ENCODE results near the gene CCNY. TPM values are rescaled to one million over a fixed set of nuclear protein-coding genes. Genes with fewer than 3 reads are reported as not detected.

Gene CCNY
- total RNA-seq, 6 experiments from 2014 or later: 22.4 to 49.2 (median 41.4) TPM

DNA sequence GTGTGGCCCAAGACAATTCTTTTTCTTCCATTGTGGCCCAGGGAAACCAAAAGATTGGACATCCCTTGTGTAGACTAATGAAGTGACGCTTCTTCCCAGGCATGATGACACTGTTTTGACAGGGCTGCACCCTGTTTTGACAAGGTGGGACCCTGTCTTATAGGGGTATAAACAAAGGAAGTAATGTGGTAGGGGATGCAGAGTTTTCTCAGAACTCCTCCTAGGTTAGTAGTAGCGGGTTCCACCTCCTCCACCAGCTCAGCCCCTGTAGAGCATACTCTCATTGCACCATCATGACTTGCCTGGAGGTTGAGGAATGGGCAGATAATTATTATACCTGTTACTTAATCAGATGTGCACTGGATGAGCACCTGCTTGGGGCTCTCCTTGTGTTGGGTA, 123.1 kb downstream of the CCNY start:
- intact Hi-C loops (cut with DNase I): no loop called here
- WGBS (ENCODE audit: insufficient coverage, low coverage, low lambda C conversion rate, missing lambda C conversion rate): 97% methylated on average over 2 of the region's 2 CpGs

DNA sequence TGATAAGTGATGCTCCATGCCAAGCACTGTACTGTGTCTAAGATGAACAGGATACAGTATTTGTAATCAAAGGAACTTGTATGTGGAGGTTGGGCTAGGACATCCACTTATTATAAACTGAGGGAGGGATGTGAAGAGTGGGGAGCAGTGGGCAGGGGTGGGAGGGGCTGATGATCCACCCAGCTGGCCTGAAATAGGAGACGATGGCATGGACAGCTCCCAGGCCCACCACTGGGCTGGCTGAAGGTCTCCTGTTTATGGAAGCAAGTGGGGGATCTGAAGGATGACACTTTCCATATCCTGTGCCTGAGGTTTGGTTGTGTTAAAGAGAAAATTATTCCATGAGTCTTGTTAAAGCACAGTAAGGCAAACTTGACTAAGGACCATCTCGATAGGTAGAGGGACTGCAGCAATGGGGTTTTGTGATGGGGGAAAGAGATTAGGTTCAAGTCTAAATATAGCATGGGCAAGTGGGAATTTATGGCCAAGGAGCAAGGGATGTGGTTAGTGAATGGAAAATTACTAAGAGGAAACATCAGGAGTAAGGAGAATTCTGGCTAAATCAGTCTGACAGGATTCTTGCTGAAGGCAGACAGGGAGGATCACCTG, 124.6 kb downstream of the CCNY start:
- intact Hi-C loops (cut with DNase I): no loop called here
- Histone ChIP-seq H3K36me3 (no peaks in the 10 kb centered on the region), H3K27ac (no peak overlapping the region), H3K4me3 (no peak overlapping the region), H3K27me3 (no peaks in the 10 kb centered on the region), H3K9me3 (no peaks in the 10 kb centered on the region), H3K4me1 (peaks cover 0 to 46% (median 19%) of the 10 kb centered on the region in 4 donors)
- no peak for DNase-seq
- no peak for ATAC-seq
- WGBS (ENCODE audit: insufficient coverage, low coverage, low lambda C conversion rate, missing lambda C conversion rate): 96% methylated on average over 2 of the region's 2 CpGs
- TF ChIP-seq POLR2A (IDR thresholded peaks at IDR 0.05): no peak
- TF ChIP-seq, protein P1, sequence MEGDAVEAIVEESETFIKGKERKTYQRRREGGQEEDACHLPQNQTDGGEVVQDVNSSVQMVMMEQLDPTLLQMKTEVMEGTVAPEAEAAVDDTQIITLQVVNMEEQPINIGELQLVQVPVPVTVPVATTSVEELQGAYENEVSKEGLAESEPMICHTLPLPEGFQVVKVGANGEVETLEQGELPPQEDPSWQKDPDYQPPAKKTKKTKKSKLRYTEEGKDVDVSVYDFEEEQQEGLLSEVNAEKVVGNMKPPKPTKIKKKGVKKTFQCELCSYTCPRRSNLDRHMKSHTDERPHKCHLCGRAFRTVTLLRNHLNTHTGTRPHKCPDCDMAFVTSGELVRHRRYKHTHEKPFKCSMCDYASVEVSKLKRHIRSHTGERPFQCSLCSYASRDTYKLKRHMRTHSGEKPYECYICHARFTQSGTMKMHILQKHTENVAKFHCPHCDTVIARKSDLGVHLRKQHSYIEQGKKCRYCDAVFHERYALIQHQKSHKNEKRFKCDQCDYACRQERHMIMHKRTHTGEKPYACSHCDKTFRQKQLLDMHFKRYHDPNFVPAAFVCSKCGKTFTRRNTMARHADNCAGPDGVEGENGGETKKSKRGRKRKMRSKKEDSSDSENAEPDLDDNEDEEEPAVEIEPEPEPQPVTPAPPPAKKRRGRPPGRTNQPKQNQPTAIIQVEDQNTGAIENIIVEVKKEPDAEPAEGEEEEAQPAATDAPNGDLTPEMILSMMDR (IDR thresholded peaks at IDR 0.05): no peak

More for the DNA sequence above, 123.1 kb downstream of the CCNY start:
- no peaks in the 10 kb centered on the region for H3K36me3 ChIP-seq
- no peaks in the 10 kb centered on the region for H3K27me3 ChIP-seq
- no peaks in the 10 kb centered on the region for H3K9me3 ChIP-seq
- H3K4me3 ChIP-seq: no peak overlapping the region
- no peak overlapping the region for H3K27ac ChIP-seq
- no peak for DNase-seq
- TF ChIP-seq POLR2A (IDR thresholded peaks at IDR 0.05): no peak
- TF ChIP-seq, protein P1 (IDR thresholded peaks at IDR 0.05): no peak
- no peak for ATAC-seq
- peaks cover 0 to 43% (median 15%) of the 10 kb centered on the region in 4 donors for H3K4me1 ChIP-seq

DNA sequence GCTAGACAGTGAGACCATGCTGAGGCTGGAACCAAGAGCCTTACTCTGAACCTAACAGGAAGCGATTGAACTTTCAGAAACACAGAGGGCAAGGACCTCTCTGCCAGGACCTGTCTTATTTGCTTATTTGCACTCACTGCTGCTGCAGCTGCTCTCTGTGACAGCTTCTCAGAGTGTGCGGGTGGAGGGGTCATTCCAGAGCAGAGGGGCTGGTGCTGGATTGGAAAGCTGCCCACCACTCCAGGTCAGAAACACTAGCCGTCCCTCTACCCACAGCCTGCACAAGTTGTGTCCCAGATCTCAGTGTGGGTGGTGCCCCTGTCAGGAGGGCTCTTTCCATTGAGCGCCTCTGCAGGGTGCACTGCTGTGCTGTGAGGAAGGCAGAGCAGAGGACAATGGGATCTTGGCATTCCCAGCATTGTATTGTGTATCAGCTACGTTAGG, 126.2 kb downstream of the CCNY start:
- DNase-seq: peak; percentile 67 to 88 (median 84)
- TF ChIP-seq POLR2A (IDR thresholded peaks at IDR 0.05): no peak
- TF ChIP-seq, protein P1 (IDR thresholded peaks at IDR 0.05): no peak
- intact Hi-C loops (cut with DNase I): no loop called here
- H3K36me3 ChIP-seq: no peaks in the 10 kb centered on the region
- H3K9me3 ChIP-seq: no peaks in the 10 kb centered on the region
- no peaks in the 10 kb centered on the region for H3K27me3 ChIP-seq
- H3K4me3 ChIP-seq: peak overlapping the region in 1 of 3 donors; percentile 19
- 25% methylated on average over 2 of the region's 5 CpGs for WGBS (ENCODE audit: insufficient coverage, low coverage, low lambda C conversion rate, missing lambda C conversion rate)
- peak overlapping the region in 2 of 3 donors; percentile 12 to 51 for H3K27ac ChIP-seq
- peaks cover 0 to 46% (median 22%) of the 10 kb centered on the region in 4 donors for H3K4me1 ChIP-seq
- peak; percentile 91 to 96 (median 96) for ATAC-seq

DNA sequence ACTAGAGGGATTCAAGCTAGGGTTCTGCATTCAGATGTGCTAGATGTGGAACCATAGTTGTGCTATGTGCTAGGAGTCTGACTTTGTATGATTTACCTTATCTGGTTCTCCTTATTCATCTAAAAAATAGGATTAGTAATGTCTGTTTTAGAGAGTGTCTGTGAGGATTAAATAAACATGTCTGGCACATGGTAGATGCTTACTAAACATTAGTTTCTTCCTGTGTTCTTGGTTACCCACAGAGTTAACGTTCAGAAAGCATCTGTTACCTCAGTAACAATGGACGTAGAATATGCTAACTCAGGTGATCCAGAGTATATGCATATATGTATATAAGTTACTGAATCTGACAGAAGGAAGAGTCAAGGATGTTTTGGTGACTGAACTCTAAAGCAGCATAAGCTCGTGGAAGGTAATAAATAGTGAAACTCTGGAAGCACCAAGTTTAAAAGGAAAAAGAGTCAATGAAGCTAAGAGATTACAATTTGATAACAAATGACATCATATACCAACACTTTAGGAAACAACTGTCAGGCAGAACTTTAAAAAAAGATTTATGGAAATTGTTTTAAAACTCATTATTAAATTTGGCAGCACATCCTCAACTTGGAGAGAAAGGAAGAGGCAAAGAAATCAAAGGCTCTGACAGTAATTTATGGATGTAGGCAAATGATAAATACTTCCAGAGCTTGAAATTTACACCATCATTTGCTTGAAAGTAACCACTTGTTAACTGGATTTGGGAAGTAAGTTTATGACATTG, 127.0 kb downstream of the CCNY start:
- TF ChIP-seq POLR2A (IDR thresholded peaks at IDR 0.05): no peak
- TF ChIP-seq, protein P1 (IDR thresholded peaks at IDR 0.05): no peak
- peaks cover 0 to 46% (median 25%) of the 10 kb centered on the region in 4 donors for H3K4me1 ChIP-seq
- no peaks in the 10 kb centered on the region for H3K36me3 ChIP-seq
- intact Hi-C loops (cut with DNase I): no loop called here
- no peaks in the 10 kb centered on the region for H3K27me3 ChIP-seq
- peak overlapping the region in 2 of 3 donors; percentile 12 to 51 for H3K27ac ChIP-seq
- ATAC-seq (no peak), DNase-seq (no peak)
- H3K4me3 ChIP-seq: no peak overlapping the region
- H3K9me3 ChIP-seq: no peaks in the 10 kb centered on the region
- 36% methylated on average over 3 of the region's 3 CpGs for WGBS (ENCODE audit: insufficient coverage, low coverage, low lambda C conversion rate, missing lambda C conversion rate)
